GM19025 (cell line): Measurements from ENCODE around the gene SUGP2.

Experiments
- ATAC-seq: cut with Tn5 transposase; IDR thresholded peaks from one replicate; pipeline ENCODE4 v1.9.1; 2021; ENCODE audit warnings: mild to moderate bottlenecking, low read depth, moderate library complexity; ENCODE audit not compliant: unreplicated experiment

SUGP2 gene

DNA sequence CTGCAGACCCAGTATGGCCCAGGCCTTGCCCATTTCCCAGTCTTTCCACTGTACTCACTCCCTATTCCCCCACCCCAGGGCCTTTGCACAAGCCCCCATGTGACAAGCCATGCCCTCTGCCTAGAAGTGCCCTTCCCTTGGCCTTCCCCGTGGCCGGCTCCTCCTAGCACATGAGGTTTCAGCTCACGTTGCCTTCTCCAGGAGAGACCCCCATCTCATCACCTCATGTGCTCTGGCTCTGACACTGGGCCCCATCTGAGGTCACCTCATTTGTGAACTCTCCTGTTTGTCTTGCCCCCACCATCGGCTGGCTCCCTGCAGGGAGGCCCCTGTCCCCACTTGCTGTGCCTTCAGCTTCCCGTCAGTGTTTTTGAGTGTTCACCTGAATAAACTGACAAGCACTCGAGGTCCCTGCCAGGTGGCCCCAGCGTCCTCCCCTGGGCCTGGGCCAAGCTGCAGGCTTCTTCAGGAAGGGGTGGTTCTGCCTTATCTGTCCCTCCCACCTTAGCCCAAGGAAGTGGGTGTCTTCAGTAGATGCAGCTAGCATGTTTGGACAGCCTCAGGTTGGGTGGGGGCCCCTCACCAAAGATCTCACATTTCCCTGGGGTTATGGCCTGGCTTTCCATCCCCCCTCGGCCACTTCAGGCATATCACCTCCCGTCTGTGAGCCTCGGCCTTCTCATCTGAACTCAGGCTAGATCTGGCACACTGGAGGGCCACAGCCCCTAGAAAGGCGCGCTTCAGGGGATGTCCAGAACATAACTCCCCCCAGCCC, 26.7 kb upstream of the SUGP2 start:
- no peak for ATAC-seq

DNA sequence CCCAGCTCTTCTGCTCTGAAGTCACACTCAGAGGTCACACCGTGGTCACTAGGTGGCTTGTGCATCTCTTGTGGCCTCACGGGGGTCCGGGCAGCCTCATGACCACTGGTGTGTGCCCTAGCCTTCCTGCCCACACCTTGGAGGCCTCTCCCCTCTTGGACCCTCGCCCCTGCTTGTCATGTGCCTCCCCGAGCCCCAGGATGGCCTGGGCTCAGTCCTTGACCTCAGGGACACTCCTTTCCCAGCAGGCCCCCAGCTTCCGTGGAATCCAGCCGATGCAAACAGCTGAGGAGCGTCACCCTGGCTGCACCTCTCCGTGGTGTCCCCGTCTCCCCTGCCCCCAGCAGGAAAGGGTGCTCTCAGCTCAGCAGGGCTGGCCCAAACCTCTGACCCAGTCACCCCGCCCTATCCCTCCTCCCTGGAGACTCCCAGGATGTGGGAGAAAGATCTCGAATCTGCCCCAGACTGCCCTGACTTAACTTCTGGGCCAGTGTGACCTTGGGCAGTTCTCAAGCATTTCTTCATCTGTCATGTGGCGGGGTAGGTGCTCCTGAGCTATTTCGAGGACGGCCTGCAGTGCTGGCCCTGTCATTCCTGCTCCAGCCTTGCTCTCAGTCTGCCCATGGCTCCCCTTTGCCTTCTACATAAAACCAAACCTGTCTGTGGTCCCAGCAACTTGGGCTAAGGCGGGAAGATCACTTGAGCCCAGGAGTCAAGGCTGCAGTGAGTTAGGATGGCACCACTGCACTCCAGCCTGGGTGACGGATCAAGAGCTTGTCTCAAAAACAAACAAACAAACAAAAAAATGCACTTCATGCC, 25.9 kb upstream of the SUGP2 start:
- ATAC-seq: no peak

DNA sequence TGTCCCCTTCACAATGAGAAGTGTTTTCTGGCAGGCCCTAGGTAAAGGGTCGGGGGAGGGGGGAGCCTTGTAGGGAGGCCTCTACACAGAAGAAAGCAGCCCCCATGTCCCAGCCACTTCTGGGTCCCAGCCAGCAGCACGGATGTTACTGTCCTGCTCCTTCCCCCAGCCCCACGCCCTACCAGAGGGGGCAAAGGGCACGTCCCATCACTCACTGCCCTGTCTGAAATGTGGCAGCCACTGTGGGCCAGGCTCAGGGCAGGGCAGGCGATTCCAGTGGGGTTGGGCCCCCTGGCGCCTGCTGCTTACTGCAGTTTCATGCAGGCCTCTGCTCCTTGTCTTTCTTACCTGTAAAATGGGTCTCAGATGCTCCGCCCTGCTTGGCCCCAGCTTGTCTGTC, 24.4 kb upstream of the SUGP2 start:
- no peak for ATAC-seq

DNA sequence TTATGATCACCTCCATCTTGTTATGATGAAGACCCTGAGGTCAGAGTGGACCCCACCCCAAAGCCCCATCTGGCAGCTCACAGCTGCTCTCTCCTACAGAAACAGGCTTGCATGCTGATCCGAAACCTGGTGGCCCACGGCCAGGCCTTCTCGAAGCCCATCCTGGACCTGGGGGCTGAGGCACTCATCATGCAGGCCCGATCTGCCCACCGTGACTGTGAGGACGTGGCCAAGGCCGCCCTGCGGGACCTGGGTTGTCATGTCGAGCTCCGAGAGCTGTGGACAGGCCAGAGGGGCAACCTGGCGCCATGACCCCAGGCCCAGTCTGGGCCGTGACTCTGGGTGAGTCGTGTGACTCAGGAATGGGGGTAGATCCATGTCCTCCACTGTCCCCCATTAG, 24.0 kb upstream of the SUGP2 start:
- no peak for ATAC-seq

DNA sequence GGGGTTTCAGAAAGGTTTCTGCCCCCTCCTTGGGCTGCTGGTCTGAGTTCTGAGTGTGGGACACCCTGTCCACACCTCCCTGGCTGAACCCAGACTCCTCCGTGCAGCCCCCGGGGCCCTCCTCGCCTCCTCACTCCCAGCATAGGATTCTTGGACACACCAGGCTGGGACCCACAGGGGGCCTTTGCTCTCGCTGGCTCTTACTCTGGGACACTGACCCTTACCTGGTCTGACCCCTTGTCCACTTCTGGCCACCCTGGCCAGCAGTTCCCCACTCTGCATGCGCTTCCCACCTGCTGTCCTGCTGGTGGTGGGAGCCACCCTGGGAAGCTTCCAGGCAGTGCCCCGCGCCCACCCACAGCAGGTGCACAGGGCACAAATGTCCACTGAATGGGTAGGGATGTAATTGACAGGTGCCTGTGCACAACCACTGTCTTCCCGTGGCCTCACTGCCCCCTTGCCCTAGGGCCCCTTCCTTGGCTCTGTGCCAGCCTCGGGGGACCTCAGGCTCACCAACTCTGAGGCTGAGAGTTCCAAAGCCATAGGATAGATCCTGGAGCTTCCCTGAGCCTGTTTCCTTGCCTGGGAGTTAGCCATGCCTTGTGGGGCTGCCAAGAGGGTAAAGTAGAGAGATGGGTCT, 23.4 kb upstream of the SUGP2 start:
- ATAC-seq: no peak

DNA sequence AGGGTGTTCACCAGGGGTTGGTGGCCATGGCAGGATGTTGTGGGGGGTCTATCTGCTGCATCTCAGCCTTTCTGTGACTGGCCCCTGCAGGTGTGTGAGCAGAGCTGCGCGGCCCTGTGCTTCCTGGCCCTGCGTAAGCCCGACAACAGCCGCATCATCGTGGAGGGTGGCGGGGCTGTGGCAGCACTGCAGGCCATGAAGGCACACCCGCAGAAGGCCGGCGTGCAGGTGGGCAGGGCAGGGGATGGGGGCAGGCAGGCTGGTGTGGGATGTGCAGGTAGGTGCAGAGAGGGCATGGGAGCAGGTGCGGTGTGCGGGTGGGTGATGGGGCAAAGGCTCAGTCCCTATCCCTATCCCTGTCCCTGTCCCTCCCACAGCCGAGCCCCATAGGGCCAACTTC, 22.4 kb upstream of the SUGP2 start:
- ATAC-seq: no peak

DNA sequence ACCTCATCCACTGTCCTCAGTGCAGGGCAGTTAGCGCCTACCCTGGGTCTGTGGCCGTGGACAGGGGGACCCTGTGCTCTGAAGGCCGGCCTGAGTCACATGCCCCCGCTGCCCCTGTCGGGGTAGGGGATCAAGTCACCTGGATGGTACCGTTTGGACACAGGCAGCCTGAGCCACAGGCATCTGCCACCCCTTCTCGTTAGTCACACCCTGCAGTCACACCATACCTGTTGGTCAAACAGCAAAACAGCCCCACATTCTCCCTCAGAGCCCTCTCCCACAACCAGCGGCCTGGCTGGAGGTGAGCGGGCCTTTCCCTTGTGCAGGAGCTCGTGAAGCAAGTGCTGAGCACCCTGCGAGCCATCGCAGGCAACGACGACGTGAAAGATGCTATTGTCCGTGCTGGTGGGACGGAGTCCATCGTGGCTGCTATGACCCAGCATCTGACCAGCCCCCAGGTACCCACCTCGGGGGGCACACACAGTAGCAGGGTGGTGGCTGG, 21.7 kb upstream of the SUGP2 start:
- ATAC-seq: no peak

DNA sequence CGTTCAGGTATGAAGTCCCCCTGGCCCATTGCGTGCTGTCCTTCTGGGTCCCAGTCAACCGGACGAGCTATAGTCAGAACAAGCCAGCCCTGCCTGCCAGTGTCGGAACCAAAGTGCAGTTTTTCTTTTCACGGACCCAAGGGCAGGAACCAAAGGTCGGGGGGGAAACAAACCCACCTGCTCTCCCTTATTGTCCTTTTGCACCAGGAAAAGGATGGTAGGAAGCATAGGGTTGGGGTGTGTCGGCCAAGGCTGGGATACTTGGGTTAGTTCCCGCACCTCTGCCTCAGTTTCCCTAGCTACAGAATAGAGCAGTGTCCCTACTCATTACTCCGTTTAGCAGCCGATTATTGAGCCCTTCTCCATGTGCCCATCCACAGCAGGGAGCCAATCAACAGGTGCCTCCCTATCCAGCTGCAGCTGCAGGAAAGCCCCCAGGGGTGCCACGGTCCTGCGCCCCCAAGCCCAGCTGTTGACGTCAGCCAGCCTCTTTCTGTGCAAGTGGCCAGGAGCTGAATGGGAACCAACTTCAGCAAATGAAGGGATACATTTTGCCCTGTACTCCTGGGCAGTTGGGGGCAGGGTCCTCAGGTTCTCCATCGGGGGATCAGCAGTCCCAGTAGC, 21.1 kb upstream of the SUGP2 start:
- ATAC-seq: no peak

DNA sequence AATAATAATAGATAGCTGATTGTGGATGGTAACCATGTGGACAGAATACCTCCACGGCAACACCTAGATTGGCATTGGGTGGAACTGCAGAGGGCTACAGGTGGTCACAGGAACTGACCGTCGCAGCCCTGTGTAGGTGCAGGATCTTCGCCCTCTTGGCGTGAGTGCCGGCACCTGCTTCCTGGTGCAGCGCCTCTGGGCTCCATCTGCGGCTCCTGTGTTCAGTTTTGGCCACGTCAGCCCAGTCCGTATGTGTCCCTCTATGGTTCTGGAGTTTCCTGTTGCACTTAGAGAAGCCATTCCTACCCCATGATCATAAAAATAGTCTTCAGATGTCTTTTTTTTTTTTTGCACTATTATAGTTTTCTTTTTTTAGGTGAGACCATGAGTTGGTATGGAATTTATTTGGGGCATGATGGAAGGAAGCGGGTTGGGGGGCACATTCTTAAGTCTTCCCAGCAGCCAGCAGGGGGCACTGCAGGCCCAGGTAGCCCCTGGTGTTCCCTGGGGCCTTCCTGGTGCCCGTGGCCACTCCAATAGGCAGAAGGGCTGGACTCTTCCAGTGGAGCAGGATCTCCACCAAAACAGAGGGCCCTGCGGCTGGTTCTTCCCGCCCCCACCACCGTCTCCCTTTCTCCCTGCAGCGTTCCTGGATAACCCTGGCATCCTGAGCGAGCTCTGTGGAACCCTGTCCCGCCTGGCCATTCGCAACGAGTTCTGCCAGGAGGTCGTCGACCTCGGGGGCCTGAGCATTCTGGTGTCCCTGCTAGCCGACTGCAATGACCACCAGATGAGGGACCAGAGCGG, 20.4 kb upstream of the SUGP2 start:
- ATAC-seq: no peak

DNA sequence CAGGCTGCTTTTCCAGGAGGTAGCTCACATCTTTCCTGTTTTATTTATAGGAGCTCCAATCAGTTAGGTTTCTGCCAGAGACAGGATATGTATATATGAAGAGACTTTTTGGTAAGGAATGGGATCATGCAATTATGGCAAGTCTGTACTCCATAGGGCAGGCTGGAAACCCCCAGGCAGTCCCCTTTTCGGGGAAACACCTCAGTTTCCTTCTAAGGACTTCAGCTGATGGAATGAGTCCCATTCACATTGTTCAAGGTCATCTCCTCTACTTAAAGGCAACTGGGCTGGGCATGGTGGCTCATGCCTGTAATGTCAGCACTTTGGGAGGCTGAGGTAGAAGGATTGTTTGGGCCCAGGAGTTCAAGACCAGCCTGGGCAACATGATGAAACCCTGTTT, 19.6 kb upstream of the SUGP2 start:
- ATAC-seq: no peak

DNA sequence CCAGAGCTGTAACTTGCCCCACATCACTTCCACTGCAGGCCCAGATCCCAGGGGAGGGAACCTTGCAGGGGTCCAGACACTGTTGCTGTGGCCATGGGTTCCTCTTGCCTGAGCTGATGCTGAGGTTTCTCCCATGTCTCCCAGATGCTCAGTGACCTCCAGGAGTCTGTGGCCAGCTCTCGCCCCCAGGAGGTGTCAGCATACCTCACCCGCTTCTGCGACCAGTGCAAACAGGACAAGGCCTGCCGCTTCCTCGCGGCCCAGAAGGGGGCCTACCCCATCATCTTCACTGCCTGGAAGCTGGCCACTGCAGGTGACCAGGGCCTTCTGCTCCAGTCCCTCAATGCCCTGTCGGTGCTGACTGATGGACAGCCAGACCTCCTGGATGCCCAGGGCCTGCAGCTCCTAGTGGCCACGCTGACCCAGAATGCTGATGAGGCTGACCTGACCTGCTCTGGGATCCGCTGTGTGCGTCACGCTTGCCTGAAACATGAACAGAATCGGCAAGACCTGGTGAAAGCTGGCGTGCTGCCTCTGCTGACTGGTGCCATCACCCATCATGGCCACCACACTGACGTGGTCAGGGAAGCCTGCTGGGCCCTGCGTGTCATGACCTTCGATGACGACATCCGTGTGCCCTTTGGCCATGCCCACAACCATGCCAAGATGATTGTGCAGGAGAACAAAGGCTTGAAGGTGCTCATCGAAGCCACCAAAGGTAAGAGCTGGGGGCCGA, 18.3 kb upstream of the SUGP2 start:
- ATAC-seq: no peak

DNA sequence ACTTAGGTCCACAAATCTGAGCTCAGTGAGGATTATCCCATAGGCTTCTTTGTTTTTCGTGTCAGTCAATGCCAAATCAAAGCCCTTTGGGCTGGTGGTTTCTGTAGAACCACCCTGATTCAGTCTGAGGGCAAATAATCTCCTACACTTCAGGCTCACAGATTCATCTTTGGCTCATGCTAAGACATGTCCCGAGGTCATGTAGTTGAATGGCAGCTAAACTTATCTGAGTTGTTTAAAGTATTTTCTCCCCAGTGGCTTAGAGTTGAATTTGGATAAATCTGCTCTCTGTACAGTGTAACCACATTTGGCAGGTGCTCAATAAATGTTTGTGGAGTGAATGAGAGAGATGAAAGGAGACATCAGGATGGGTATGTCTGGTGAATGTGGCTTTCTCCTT, 17.4 kb upstream of the SUGP2 start:
- ATAC-seq: no peak

DNA sequence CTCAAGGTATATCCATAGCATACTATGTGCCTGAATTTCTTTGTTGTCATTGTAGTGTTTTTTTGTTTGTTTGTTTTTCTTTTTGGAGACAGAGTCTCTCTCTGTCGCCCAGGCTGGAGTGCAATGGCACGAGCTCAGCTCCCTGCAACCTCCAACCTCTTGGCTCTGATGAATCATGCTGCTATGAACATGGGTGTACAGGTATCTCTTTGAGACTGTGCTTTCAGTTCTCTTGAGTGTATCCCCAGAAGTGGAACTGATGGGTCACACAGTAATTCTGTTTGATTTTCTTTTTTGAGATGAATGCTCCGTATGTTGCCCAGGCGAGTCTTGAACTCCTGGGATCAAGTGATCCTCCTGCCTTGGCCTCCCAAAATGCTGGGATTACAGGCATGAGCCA, 16.8 kb upstream of the SUGP2 start:
- no peak for ATAC-seq

DNA sequence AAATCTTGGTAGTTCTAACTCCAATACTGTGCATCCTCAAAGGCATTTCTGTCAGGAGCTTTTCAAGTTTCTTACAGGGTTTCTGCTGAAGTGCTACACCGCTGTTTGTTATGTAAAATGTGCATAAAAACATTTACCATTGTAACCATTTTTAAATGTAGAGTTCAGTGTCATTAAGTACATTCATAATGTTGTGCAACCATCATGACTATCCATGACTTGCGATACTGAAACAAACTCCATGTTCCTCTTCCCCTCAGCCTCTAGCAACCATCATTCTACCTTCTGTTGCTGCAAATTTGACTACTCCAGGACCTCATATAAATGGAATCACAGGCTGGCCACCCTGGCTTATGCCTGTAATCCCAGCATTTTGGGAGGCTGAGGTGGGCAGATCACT, 16.1 kb upstream of the SUGP2 start:
- ATAC-seq: no peak

DNA sequence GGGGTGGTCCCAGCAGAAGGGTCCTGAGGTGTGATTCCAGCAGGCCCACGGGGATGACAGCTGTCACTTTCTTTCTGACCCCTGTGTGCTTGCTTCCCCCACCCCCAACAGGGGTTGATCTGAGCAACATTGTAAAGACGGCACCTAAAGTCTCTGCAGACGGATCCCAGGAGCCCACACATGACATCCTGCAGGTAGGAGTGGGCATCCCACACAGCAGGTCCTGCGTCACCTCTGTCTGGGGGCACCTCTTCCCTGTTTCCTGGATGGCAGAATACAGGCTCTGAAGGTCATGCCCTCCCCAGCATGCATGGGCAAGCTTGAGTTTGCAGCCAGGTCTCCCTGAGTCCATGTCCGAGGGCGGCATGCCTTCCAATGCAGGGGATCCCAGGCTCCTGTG, 10.6 kb upstream of the SUGP2 start:
- no peak for ATAC-seq

DNA sequence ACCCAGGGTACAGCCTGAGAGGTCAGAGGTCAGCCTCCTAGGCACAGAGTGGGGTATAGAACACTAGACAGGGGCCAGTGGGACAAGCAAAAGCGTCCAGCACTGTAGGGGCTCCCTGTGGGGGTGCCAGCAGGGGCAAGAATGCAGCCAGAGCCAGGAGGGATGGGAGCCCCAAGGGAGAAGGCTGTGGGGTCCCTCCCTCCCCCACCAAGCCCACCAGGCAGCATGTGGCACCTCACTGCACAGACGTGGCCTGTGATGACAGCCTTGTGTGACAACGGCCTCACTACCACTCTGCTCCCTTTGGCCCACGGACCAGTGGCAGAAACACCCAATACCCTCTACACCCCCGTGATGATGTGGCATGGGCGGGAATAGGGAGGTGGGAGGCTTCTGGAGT, 10.2 kb upstream of the SUGP2 start:
- no peak for ATAC-seq

DNA sequence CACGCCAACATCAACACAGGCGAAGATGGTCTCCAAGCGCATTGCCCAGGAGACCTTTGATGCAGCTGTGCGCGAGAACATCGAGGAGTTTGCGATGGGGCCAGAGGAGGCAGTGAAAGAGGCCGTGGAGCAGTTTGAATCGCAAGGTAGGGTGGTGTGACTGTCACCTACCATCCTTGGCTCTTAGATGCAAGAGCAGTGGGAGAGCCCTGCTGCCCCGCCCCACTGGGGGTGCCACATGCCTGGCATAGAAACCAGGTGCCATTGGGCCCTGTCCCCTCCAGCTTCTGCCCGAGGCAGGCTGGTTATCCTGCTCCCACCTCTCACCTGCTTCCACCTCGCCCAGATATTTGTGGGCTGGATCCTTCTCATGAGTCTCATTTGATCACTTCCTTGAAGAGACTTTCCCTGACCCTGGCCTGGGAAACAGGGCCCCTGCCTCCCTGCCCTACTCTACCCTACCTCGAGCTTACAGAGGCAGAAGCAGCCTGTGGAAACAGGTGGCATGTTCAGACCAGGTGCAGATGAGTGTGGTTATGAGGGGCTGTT, 9.5 kb upstream of the SUGP2 start:
- ATAC-seq: no peak

DNA sequence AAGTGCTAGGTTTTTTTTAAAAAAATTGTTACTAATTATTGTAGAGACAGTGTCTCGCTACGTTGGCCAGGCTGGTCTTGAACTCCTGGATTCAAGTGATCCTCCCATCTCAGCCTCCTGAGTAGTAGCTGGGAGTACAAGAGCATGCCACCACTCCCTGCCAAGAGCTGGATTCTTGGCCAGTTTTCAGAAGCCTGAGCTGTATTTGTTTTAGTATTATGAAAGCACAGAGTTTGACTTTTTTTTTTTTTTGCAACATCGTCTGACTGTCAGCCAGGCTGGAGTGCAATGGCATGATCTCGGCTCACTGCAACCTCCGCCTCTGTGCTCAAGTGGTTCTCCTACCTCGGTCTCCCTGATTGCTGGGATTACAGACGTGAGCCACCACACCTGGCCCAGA, 7.1 kb upstream of the SUGP2 start:
- ATAC-seq: no peak

DNA sequence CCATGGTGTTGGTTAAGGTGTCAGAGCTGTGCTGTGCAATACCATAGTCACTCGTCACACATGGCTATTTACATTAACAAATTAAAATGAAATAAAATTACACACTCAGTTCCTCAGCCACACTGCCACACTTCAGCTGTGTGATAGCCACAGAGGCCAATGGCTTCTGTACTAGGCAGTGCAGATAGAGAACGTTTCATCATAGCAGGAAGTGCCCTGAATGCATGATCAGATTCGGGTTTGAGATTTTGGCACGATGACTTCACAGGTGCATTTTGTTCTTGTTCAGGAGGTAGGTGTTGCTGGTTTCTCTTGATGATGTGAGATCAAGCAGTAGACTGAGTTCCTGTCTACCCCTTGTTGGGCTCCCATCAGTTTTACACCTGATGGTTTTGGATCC, 6.6 kb upstream of the SUGP2 start:
- ATAC-seq: no peak
